OCI-LY1 (cell line): ENCODE results near the gene OASL.

ENCODE experiments used
- EZH2 ChIP-seq: fragments of 200-600 bp; sonication (generic), shearing (Covaris generic); IDR thresholded peaks from 2 replicates; pipeline ENCODE4 v1.8.0; 2017; ENCODE audit warnings: borderline replicate concordance, mixed run types, mild to moderate bottlenecking, antibody characterized with exemption, low read length, moderate library complexity, mixed read lengths
- TF ChIP-seq, protein P1 (sequence below): fragments of 200-600 bp; sonication (generic), shearing (Covaris generic); IDR thresholded peaks from 2 replicates; pipeline ENCODE4 v1.5.1; 2017; ENCODE audit warnings: mild to moderate bottlenecking, antibody characterized with exemption, low read length, moderate library complexity, mixed read lengths

DNA sequence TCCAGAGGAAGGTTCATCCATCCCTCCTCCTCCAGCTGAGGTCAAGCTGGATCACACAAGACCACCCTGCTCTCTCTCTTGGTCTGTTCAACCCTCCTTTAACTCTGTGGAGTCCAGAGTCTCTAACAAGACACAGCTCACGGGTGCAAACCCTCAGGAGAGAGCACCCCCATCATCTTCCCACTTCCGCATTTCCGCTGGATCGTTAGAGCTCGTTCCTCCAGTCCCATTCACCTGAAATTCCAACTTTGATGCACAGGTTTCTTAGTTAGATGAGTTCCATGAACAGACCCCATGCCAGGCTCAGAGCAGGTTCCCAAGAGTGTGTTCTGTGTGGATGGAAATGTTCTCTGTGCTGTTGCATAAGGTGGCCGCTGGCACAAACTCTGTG is 49.1 kb upstream of the OASL start:
- TF ChIP-seq, protein P1, sequence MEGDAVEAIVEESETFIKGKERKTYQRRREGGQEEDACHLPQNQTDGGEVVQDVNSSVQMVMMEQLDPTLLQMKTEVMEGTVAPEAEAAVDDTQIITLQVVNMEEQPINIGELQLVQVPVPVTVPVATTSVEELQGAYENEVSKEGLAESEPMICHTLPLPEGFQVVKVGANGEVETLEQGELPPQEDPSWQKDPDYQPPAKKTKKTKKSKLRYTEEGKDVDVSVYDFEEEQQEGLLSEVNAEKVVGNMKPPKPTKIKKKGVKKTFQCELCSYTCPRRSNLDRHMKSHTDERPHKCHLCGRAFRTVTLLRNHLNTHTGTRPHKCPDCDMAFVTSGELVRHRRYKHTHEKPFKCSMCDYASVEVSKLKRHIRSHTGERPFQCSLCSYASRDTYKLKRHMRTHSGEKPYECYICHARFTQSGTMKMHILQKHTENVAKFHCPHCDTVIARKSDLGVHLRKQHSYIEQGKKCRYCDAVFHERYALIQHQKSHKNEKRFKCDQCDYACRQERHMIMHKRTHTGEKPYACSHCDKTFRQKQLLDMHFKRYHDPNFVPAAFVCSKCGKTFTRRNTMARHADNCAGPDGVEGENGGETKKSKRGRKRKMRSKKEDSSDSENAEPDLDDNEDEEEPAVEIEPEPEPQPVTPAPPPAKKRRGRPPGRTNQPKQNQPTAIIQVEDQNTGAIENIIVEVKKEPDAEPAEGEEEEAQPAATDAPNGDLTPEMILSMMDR, result no peak
- TF ChIP-seq EZH2, result no peak
